H1 (cell line): ENCODE measurements around the gene ABCA5. TPM values are rescaled to one million over a fixed set of nuclear protein-coding genes. Genes with fewer than 3 reads are reported as not detected.

Experiments used
- CTCF ChIA-PET: fragments of 300-600 bp; sonication (Branson Sonifier 250); formaldehyde crosslinking; loops from one replicate; lab custom pipeline; 2021; ENCODE audit not compliant: partially characterized antibody; lab: Charles Lee
- POLR2A ChIA-PET: fragments of 300-600 bp; sonication (Branson Sonifier 250); formaldehyde crosslinking; loops from one replicate; lab custom pipeline; 2021; ENCODE audit warnings: inconsistent platforms; ENCODE audit not compliant: partially characterized antibody; lab: Charles Lee
- DNase-seq, 2 experiments: peaks; one replicate each; pipeline versions ENCODE4 v3.0.0 to v3.0.0-alpha.2; 2010 to 2022; ENCODE audit warnings: low spot score in 2 of 2, low read depth in 1 of 2, mixed read lengths in 1 of 2
- FAIRE-seq: peaks from 2 replicates; lab custom pipeline; 2011; peaks lifted over from hg19 to GRCh38; lab: Jason Lieb, UNC
- H2AFZ ChIP-seq: 2 replicates; pipeline ENCODE4 v1.8.1; 2012; ENCODE audit warnings: low read length, inconsistent platforms
- H2AK5ac ChIP-seq: 2 replicates; pipeline ENCODE4 v1.6.1; 2013; ENCODE audit warnings: low read depth, low read length
- H2BK120ac ChIP-seq: replicated peaks from 2 replicates; pipeline ENCODE3; 2013; ENCODE audit warnings: low read depth, low read length, inconsistent platforms
- H2BK12ac ChIP-seq: 2 replicates; pipeline ENCODE4 v1.6.1; 2013; ENCODE audit warnings: low read depth, low read length
- H2BK15ac ChIP-seq: 2 replicates; pipeline ENCODE4 v1.6.1; 2013; ENCODE audit warnings: low read length
- H2BK20ac ChIP-seq: 2 replicates; pipeline ENCODE4 v1.6.1; 2013; ENCODE audit warnings: low read length
- H2BK5ac ChIP-seq: 2 replicates; pipeline ENCODE4 v1.6.1; 2013; ENCODE audit warnings: low read depth, low read length
- H3K14ac ChIP-seq: 2 replicates; pipeline ENCODE4 v1.6.1; 2013; ENCODE audit warnings: inconsistent platforms; ENCODE audit not compliant: insufficient read length
- H3K18ac ChIP-seq: 2 replicates; pipeline ENCODE4 v1.6.1; 2013; ENCODE audit warnings: low read length; ENCODE audit errors: extremely low read depth
- H3K23ac ChIP-seq: 2 replicates; pipeline ENCODE4 v1.6.1; 2013; ENCODE audit warnings: inconsistent platforms; ENCODE audit not compliant: insufficient read length
- H3K23me2 ChIP-seq: 2 replicates; pipeline ENCODE4 v1.6.1; 2013; ENCODE audit warnings: low read depth, low read length
- H3K27ac ChIP-seq: 2 replicates; pipeline ENCODE4 v1.6.1; 2011; ENCODE audit warnings: low read depth, low read length, inconsistent platforms
- H3K27me3 ChIP-seq, 4 experiments: replicated peaks in 1 of 4; 1 replicate in 1 of 4; 2 replicates in 3 of 4; pipeline versions ENCODE4 v1.6.1 to v1.8.1; 2011 to 2013; ENCODE audit warnings: low read length in 3 of 4, mild to moderate bottlenecking in 3 of 4, inconsistent platforms in 2 of 4, mixed read lengths in 2 of 4, moderate library complexity in 1 of 4; ENCODE audit not compliant: control insufficient read depth in 3 of 4, insufficient read depth in 3 of 4; ENCODE audit errors: extremely low read depth in 1 of 4
- H3K36me3 ChIP-seq, 4 experiments: 2 replicates each; pipeline versions ENCODE4 v1.6.1 to v1.8.1; 2011 to 2013; ENCODE audit warnings: mild to moderate bottlenecking in 4 of 4, low read length in 3 of 4, moderate library complexity in 2 of 4, control low read depth in 1 of 4, inconsistent platforms in 1 of 4; ENCODE audit not compliant: insufficient read depth in 4 of 4, control insufficient read depth in 2 of 4
- H3K4ac ChIP-seq: replicated peaks from 2 replicates; pipeline ENCODE3; 2013; ENCODE audit warnings: low read length, low read depth, mixed read lengths, inconsistent platforms; ENCODE audit not compliant: insufficient read length
- H3K4me1 ChIP-seq, 4 experiments: replicated peaks in 1 of 4; 1 replicate in 1 of 4; 2 replicates in 3 of 4; pipeline versions ENCODE4 v1.6.1 to v1.8.1; 2011 to 2013; ENCODE audit warnings: low read length in 3 of 4, inconsistent platforms in 2 of 4, mixed read lengths in 1 of 4; ENCODE audit not compliant: insufficient read depth in 4 of 4, control insufficient read depth in 3 of 4
- H3K4me2 ChIP-seq, 2 experiments: 2 replicates each; pipeline versions ENCODE4 v1.6.1 to v1.8.1; 2011 to 2013; ENCODE audit warnings: low read depth in 2 of 2, low read length in 2 of 2, control low read depth in 1 of 2, inconsistent platforms in 1 of 2, mild to moderate bottlenecking in 1 of 2; ENCODE audit not compliant: insufficient read depth in 1 of 2
- H3K4me3 ChIP-seq, 4 experiments: fragments of 200-600, 300-600 bp in 1 of 4; sonication (generic), shearing (Covaris generic), sonication (Bioruptor Twin) in 1 of 4; 2 replicates each; pipeline versions ENCODE4 v1.5.1 to v1.8.1; 2011 to 2016; ENCODE audit warnings: low read length in 4 of 4, low read depth in 3 of 4, control low read depth in 2 of 4, inconsistent platforms in 2 of 4, mild to moderate bottlenecking in 2 of 4, mixed read lengths in 1 of 4, moderate library complexity in 1 of 4; ENCODE audit not compliant: insufficient read depth in 2 of 4; ENCODE audit errors: extremely low read depth in 1 of 4
- H3K56ac ChIP-seq: replicated peaks from 2 replicates; pipeline ENCODE3; 2013; ENCODE audit warnings: low read depth, mild to moderate bottlenecking, mixed read lengths, low read length, inconsistent platforms; ENCODE audit not compliant: insufficient read length
- H3K79me1 ChIP-seq: 2 replicates; pipeline ENCODE4 v1.6.1; 2013; ENCODE audit warnings: low read depth, low read length, control low read depth
- H3K79me2 ChIP-seq, 2 experiments: 2 replicates each; pipeline versions ENCODE4 v1.6.1 to v1.8.1; 2012 to 2013; ENCODE audit warnings: low read length in 2 of 2, mild to moderate bottlenecking in 2 of 2, inconsistent platforms in 1 of 2; ENCODE audit not compliant: insufficient read depth in 2 of 2, control insufficient read depth in 1 of 2
- H3K9ac ChIP-seq, 4 experiments: replicated peaks in 1 of 4; 1 replicate in 1 of 4; 2 replicates in 3 of 4; pipeline versions ENCODE4 v1.6.1 to v1.8.1; 2011 to 2013; ENCODE audit warnings: low read depth in 3 of 4, low read length in 3 of 4, control low read depth in 2 of 4, mild to moderate bottlenecking in 2 of 4, moderate library complexity in 2 of 4, inconsistent platforms in 1 of 4; ENCODE audit errors: extremely low read depth in 1 of 4
- H3K9me3 ChIP-seq, 2 experiments: 2 replicates each; pipeline versions ENCODE4 v1.6.1 to v1.8.1; 2012 to 2013; ENCODE audit warnings: mild to moderate bottlenecking in 2 of 2, moderate library complexity in 2 of 2, control low read depth in 1 of 2, inconsistent platforms in 1 of 2, low read depth in 1 of 2, low read length in 1 of 2, mixed read lengths in 1 of 2; ENCODE audit not compliant: insufficient read depth in 2 of 2
- H4K20me1 ChIP-seq, 2 experiments: replicated peaks in 1 of 2; 2 replicates each; pipeline versions ENCODE3 to v1.8.1; 2011 to 2013; ENCODE audit warnings: inconsistent platforms in 2 of 2, low read length in 2 of 2, mild to moderate bottlenecking in 1 of 2; ENCODE audit not compliant: insufficient read depth in 2 of 2, control insufficient read depth in 1 of 2
- H4K5ac ChIP-seq: 2 replicates; pipeline ENCODE4 v1.6.1; 2013; ENCODE audit warnings: low read length, low read depth, mixed read lengths, inconsistent platforms; ENCODE audit not compliant: insufficient read length
- H4K8ac ChIP-seq: 2 replicates; pipeline ENCODE4 v1.8.0; 2013; ENCODE audit warnings: mild to moderate bottlenecking, moderate library complexity, low read length, inconsistent platforms; ENCODE audit not compliant: insufficient read depth; ENCODE audit errors: extremely low read depth
- H4K91ac ChIP-seq: replicated peaks from 2 replicates; pipeline ENCODE3; 2013; ENCODE audit warnings: low read length, mixed read lengths, inconsistent platforms; ENCODE audit not compliant: insufficient read length
- ATF3 ChIP-seq: IDR thresholded peaks from 2 replicates; pipeline ENCODE4 v1.6.1; 2011; ENCODE audit warnings: low read depth, mild to moderate bottlenecking, low read length; ENCODE audit not compliant: insufficient read depth
- BACH1 ChIP-seq: IDR thresholded peaks from 2 replicates; pipeline ENCODE4 v1.6.1; 2012; ENCODE audit warnings: low read length, improper control_type of control experiment
- CBX5 ChIP-seq: fragments of 300-800, 300-1000 bp; sonication (generic); IDR thresholded peaks from 2 replicates; pipeline ENCODE4 v1.7.1; 2016; ENCODE audit warnings: antibody characterized with exemption, low read length, low read depth
- CBX8 ChIP-seq: fragments of 300-800, 300-1000 bp; sonication (generic); IDR thresholded peaks from 2 replicates; pipeline ENCODE4 v1.7.1; 2016; ENCODE audit warnings: low read depth, low read length, borderline replicate concordance
- CEBPB ChIP-seq: IDR thresholded peaks from 2 replicates; pipeline ENCODE4 v1.6.1; 2012; ENCODE audit warnings: low read depth, low read length
- CHD1 ChIP-seq: IDR thresholded peaks from 2 replicates; pipeline ENCODE4 v1.6.1; 2012; ENCODE audit warnings: low read depth, low read length, improper control_type of control experiment
- RNF2 ChIP-seq: fragments of 200-900, 300-1000 bp; sonication (generic); IDR thresholded peaks from 2 replicates; pipeline ENCODE4 v1.7.1; 2016; ENCODE audit warnings: borderline replicate concordance, low read depth, mild to moderate bottlenecking, antibody characterized with exemption, low read length; ENCODE audit not compliant: poor library complexity, severe bottlenecking; ENCODE audit errors: missing control alignments
- SIX5 ChIP-seq: IDR thresholded peaks from 2 replicates; pipeline ENCODE4 v1.6.1; 2011; ENCODE audit warnings: mild to moderate bottlenecking, low read depth, low read length
- SRF ChIP-seq: IDR thresholded peaks from 2 replicates; pipeline ENCODE4 v1.6.1; 2011; ENCODE audit warnings: mild to moderate bottlenecking, low read depth, low read length, moderate library complexity
- ZNF274 ChIP-seq: IDR thresholded peaks from 2 replicates; pipeline ENCODE4 v1.7.0; 2012; ENCODE audit warnings: low read length, borderline replicate concordance; ENCODE audit errors: extremely low read depth
- WGBS, 2 experiments: shearing (Covaris generic) in 1 of 2; methylation state at CpG; one replicate each; pipeline versions ENCODE4 v1.1.6 to v1.1.7; 2013 to 2015; ENCODE audit warnings: low lambda C conversion rate in 2 of 2, mixed read lengths in 2 of 2, inconsistent platforms in 1 of 2, low coverage in 1 of 2, missing lambda C conversion rate in 1 of 2; ENCODE audit not compliant: insufficient replicate concordance in 2 of 2, insufficient coverage in 1 of 2, insufficient read length in 1 of 2; ENCODE audit errors: extremely low coverage in 1 of 2, missing lambda C conversion rate in 1 of 2; 5-methylcytosine and 5-hydroxymethylcytosine counted together
- polyA plus RNA-seq, 7 experiments: library from polyadenylated mRNA; depleted of rRNA in 3 of 7; stranded (reverse) in 5 of 7; unstranded in 2 of 7; fragments of >200 nt in 5 of 7; fragments of 200-250 nt in 2 of 7; gene quantifications; 1 replicate in 5 of 7; 2 replicates in 1 of 7; 4 replicates in 1 of 7; pipeline versions ENCODE4 v1.2.1 to v1.2.3, GENCODE V29; 2011 to 2013; ENCODE audit warnings: missing spikeins in 2 of 7, mixed read lengths in 2 of 7
- total RNA-seq: library from RNA; stranded (reverse); fragmentation: NEBNext Ultra II Directional; extraction: Animal tissue kit (Norgen Biotek cat#: 25700); gene quantifications from 2 replicates; pipeline ENCODE4 v1.2.1, GENCODE V29; 2021
- TF ChIP-seq, protein P1 (sequence below): IDR thresholded peaks from 2 replicates; pipeline ENCODE4 v1.6.1; 2012; ENCODE audit warnings: inconsistent platforms

Gene ABCA5
- total and polyA plus RNA-seq, 2 of the 8 experiments (the other 6 are each of a cell fraction or from before 2014, with no cell fraction given) = 1.3 to 4.1 TPM

- no peak overlapping the region for H4K8ac ChIP-seq
- FAIRE-seq (no peak), DNase-seq (no peak)
- H3K14ac ChIP-seq = no peak overlapping the region
- H2AK5ac ChIP-seq = no peak overlapping the region
- H2BK12ac ChIP-seq = no peak overlapping the region
- no peak overlapping the region for H3K4ac ChIP-seq
- H4K91ac ChIP-seq = no peak overlapping the region
- no peak overlapping the region for H2BK15ac ChIP-seq
- H3K56ac ChIP-seq = no peak overlapping the region
- WGBS, 2 experiments = 88% methylated on average over 3 of the region's 3 CpGs; no CpG with 5 or more reads in 1 of the 2 experiments
- TF ChIP-seq CHD1 (no peak), ZNF274 (no peak), CEBPB (no peak), SRF (no peak), CBX8 (no peak), ATF3 (no peak), SIX5 (no peak), CBX5 (no peak), BACH1 (no peak), RNF2 (no peak)
- TF ChIP-seq, protein P1, sequence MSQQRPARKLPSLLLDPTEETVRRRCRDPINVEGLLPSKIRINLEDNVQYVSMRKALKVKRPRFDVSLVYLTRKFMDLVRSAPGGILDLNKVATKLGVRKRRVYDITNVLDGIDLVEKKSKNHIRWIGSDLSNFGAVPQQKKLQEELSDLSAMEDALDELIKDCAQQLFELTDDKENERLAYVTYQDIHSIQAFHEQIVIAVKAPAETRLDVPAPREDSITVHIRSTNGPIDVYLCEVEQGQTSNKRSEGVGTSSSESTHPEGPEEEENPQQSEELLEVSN = no peak
- no peak overlapping the region for H2AFZ ChIP-seq
- H2BK20ac ChIP-seq = no peak overlapping the region
- ChIA-PET CTCF (interaction anchor here (0.5 to 1.8 kb wide), 6 partner anchors 14 to 455 kb away, joined by 3 to 9 read pairs (median 3); no protein-coding TSS in a partner anchor), POLR2A (no interaction called here)
- H3K9me3 ChIP-seq = no peaks in the 10 kb centered on the region
- no peaks in the 10 kb centered on the region for H3K36me3 ChIP-seq
- H3K23me2 ChIP-seq = no peaks in the 10 kb centered on the region
- no peaks in the 10 kb centered on the region for H3K79me1 ChIP-seq
- no peak overlapping the region for H2BK5ac ChIP-seq
- H3K23ac ChIP-seq = no peak overlapping the region
- H3K4me3 ChIP-seq = no peak overlapping the region
- H4K5ac ChIP-seq = no peak overlapping the region
- H3K18ac ChIP-seq = no peak overlapping the region
- H3K9ac ChIP-seq = no peak overlapping the region
- no peak overlapping the region for H3K27ac ChIP-seq
- no peaks in the 10 kb centered on the region for H3K4me1 ChIP-seq
- H3K27me3 ChIP-seq = no peaks in the 10 kb centered on the region
- H3K4me2 ChIP-seq = no peak overlapping the region
- H4K20me1 ChIP-seq = no peaks in the 10 kb centered on the region
- no peak overlapping the region for H2BK120ac ChIP-seq
- no peaks in the 10 kb centered on the region for H3K79me2 ChIP-seq
Observed at GRCh38 chr17:69230939-69231338, 96.0 kb downstream of the ABCA5 start.
